HEK293 (cell line): ENCODE measurements around the gene INPP5D.

ENCODE experiments used
- CTCF ChIA-PET: fragments of 350-600 bp; formaldehyde crosslinking; extraction: SDS; loops from one replicate; lab custom pipeline; 2021; ENCODE audit warnings: antibody characterized with exemption; lab: Yijun Ruan, JAX
- POLR2A ChIA-PET: fragments of 300-600 bp; formaldehyde crosslinking; extraction: SDS; loops from one replicate; lab custom pipeline; 2020; ENCODE audit warnings: antibody characterized with exemption, inconsistent platforms; lab: Yijun Ruan, JAX
- H3K27ac ChIP-seq: fragments of 200-500 bp; sonication (Bioruptor generic); 2 replicates; pipeline ENCODE4 v1.5.1; 2014; ENCODE audit warnings: low read depth, low read length, control low read depth, inconsistent platforms; ENCODE audit errors: extremely low read depth
- H3K36me3 ChIP-seq, 2 experiments: fragments of 200-500 bp in 1 of 2; sonication (Bioruptor generic) in 1 of 2; 1 replicate in 1 of 2; 2 replicates in 1 of 2; pipeline ENCODE4 v1.5.1; 2014 to 2017; ENCODE audit warnings: inconsistent platforms in 2 of 2, low read length in 2 of 2; ENCODE audit not compliant: control insufficient read depth in 2 of 2, insufficient read depth in 1 of 2
- H3K4me1 ChIP-seq: fragments of 200-500 bp; sonication (Bioruptor generic); 2 replicates; pipeline ENCODE4 v1.5.1; 2014; ENCODE audit warnings: mild to moderate bottlenecking, low read length, inconsistent platforms; ENCODE audit not compliant: control insufficient read depth, insufficient read depth
- H3K4me3 ChIP-seq: 2 replicates; pipeline ENCODE4 v1.5.1; 2011; ENCODE audit warnings: low read depth, mild to moderate bottlenecking, control low read depth, low read length, moderate library complexity
- H3K9me3 ChIP-seq: fragments of 200-500 bp; sonication (Bioruptor generic); 2 replicates; pipeline ENCODE4 v1.5.1; 2014; ENCODE audit warnings: low read depth, low read length, inconsistent platforms; ENCODE audit not compliant: control insufficient read depth, insufficient read depth
- BCL11B ChIP-seq: fragments of 450-650 bp; formaldehyde crosslinking; IDR thresholded peaks from 2 replicates; pipeline ENCODE4 v1.5.1; 2016; ENCODE audit warnings: low read depth, missing biosample characterization, missing genetic modification characterization
- CTCF ChIP-seq: fragments of 450-650 bp; formaldehyde crosslinking; IDR thresholded peaks from 2 replicates; pipeline ENCODE4 v1.5.1; 2016; ENCODE audit warnings: missing biosample characterization, missing genetic modification characterization
- EGR2 ChIP-seq: fragments of 450-650 bp; formaldehyde crosslinking; IDR thresholded peaks from 2 replicates; pipeline ENCODE4 v1.5.1; 2016; ENCODE audit warnings: low read depth, missing biosample characterization, missing genetic modification characterization
- GLI4 ChIP-seq: fragments of 450-650 bp; formaldehyde crosslinking; IDR thresholded peaks from 2 replicates; pipeline ENCODE4 v1.5.1; 2016; ENCODE audit warnings: missing biosample characterization, missing genetic modification characterization
- HOXA7 ChIP-seq: sonication (generic); formaldehyde crosslinking; IDR thresholded peaks from 2 replicates; pipeline ENCODE4 v1.8.1; 2022; ENCODE audit warnings: missing genetic modification reagents, borderline replicate concordance
- IKZF3 ChIP-seq: fragments of 450-650 bp; IDR thresholded peaks from 2 replicates; pipeline ENCODE4 v1.5.0; 2018; ENCODE audit warnings: missing biosample characterization, mild to moderate bottlenecking, missing genetic modification characterization, moderate library complexity
- PRDM1 ChIP-seq: fragments of 450-650 bp; formaldehyde crosslinking; IDR thresholded peaks from 2 replicates; pipeline ENCODE4; 2016; ENCODE audit warnings: missing biosample characterization, missing genetic modification characterization
- PRDM6 ChIP-seq: fragments of 450-650 bp; formaldehyde crosslinking; IDR thresholded peaks from 2 replicates; pipeline ENCODE4 v1.5.1; 2017; ENCODE audit warnings: missing biosample characterization, missing genetic modification characterization
- SP2 ChIP-seq: fragments of 450-650 bp; formaldehyde crosslinking; IDR thresholded peaks from 2 replicates; pipeline ENCODE4 v1.5.1; 2016; ENCODE audit warnings: missing biosample characterization, missing genetic modification characterization
- TRIM28 ChIP-seq: IDR thresholded peaks from 2 replicates; pipeline ENCODE4 v1.6.1; 2011; ENCODE audit warnings: low read length, control low read depth, borderline replicate concordance
- WT1 ChIP-seq: fragments of 450-650 bp; formaldehyde crosslinking; IDR thresholded peaks from 2 replicates; pipeline ENCODE4 v1.5.1; 2016; ENCODE audit warnings: missing biosample characterization, missing genetic modification characterization
- ZBTB44 ChIP-seq: fragments of 450-650 bp; IDR thresholded peaks from 2 replicates; pipeline ENCODE4 v1.5.1; 2018; ENCODE audit warnings: missing biosample characterization, mild to moderate bottlenecking, missing genetic modification characterization
- ZNF121 ChIP-seq: fragments of 450-650 bp; formaldehyde crosslinking; IDR thresholded peaks from 2 replicates; pipeline ENCODE4 v1.5.1; 2016; ENCODE audit warnings: missing biosample characterization, missing genetic modification characterization
- ZNF175 ChIP-seq: fragments of 450-650 bp; formaldehyde crosslinking; IDR thresholded peaks from 2 replicates; pipeline ENCODE4 v1.5.1; 2016; ENCODE audit warnings: missing biosample characterization, missing genetic modification characterization
- ZNF302 ChIP-seq: fragments of 450-650 bp; formaldehyde crosslinking; IDR thresholded peaks from 2 replicates; pipeline ENCODE4 v1.5.1; 2016; ENCODE audit warnings: missing biosample characterization, missing genetic modification characterization, low read depth
- ZNF514 ChIP-seq: fragments of 450-650 bp; formaldehyde crosslinking; IDR thresholded peaks from 2 replicates; pipeline ENCODE4 v1.5.1; 2016; ENCODE audit warnings: missing biosample characterization, missing genetic modification characterization
- ZNF600 ChIP-seq: fragments of 450-650 bp; formaldehyde crosslinking; IDR thresholded peaks from 2 replicates; pipeline ENCODE4 v1.5.1; 2016; ENCODE audit warnings: missing biosample characterization, missing genetic modification characterization
- ZNF707 ChIP-seq: fragments of 450-650 bp; formaldehyde crosslinking; IDR thresholded peaks from 2 replicates; pipeline ENCODE4 v1.5.1; 2016; ENCODE audit warnings: missing biosample characterization, missing genetic modification characterization

The INPP5D gene

GRCh38 chr2:233107831-233108300 lies 47.7 kb downstream of the INPP5D start:
- H3K4me3 ChIP-seq, result no peak overlapping the region
- no peaks in the 10 kb centered on the region for H3K9me3 ChIP-seq
- no peaks in the 10 kb centered on the region for H3K4me1 ChIP-seq
- TF ChIP-seq ZNF121 (tag by site-specific recombination), result no peak
- TF ChIP-seq TRIM28, result no peak
- TF ChIP-seq ZNF600, result no peak
- no peak for TF ChIP-seq GLI4
- no peak for TF ChIP-seq IKZF3
- TF ChIP-seq PRDM6, result no peak
- TF ChIP-seq ZNF302, result no peak
- TF ChIP-seq ZNF514 (tag by site-specific recombination), result no peak
- no peak for TF ChIP-seq SP2 (tag by site-specific recombination)
- TF ChIP-seq ZBTB44 (tag by site-specific recombination), result no peak
- TF ChIP-seq EGR2 (tag by site-specific recombination), result no peak
- no peak for TF ChIP-seq HOXA7 (CRISPR knock-in tag)
- H3K36me3 ChIP-seq, result no peaks in the 10 kb centered on the region
- CTCF ChIA-PET, result no interaction called here
- no peak overlapping the region for H3K27ac ChIP-seq
- POLR2A ChIA-PET, result no interaction called here

- no peak overlapping the region for H3K27ac ChIP-seq
- ChIA-PET CTCF (interaction anchor here (0.5 kb wide), 1 partner anchor 55 kb away, joined by 3 read pairs; no protein-coding TSS in a partner anchor), POLR2A (no interaction called here)
Measured at GRCh38 chr2:233108611-233109490, 48.7 kb downstream of the INPP5D start.

GRCh38 chr2:233111427-233111826 lies 51.3 kb downstream of the INPP5D start:
- Histone ChIP-seq H3K27ac (no peak overlapping the region), H3K36me3 (no peaks in the 10 kb centered on the region), H3K4me1 (no peaks in the 10 kb centered on the region), H3K4me3 (no peak overlapping the region), H3K9me3 (no peaks in the 10 kb centered on the region)
- CTCF ChIA-PET, result no interaction called here
- POLR2A ChIA-PET, result no interaction called here
- TF ChIP-seq WT1 (tag by site-specific recombination), result no peak
- no peak for TF ChIP-seq ZNF175 (tag by site-specific recombination)
- no peak for TF ChIP-seq PRDM1
- no peak for TF ChIP-seq BCL11B (tag by site-specific recombination)
- TF ChIP-seq CTCF (tag by site-specific recombination), result no peak

More at GRCh38 chr2:233108611-233109490, 48.7 kb downstream of the INPP5D start:
- Histone ChIP-seq H3K36me3 (no peaks in the 10 kb centered on the region), H3K9me3 (no peaks in the 10 kb centered on the region), H3K4me1 (no peaks in the 10 kb centered on the region), H3K4me3 (no peak overlapping the region)
- no peak for TF ChIP-seq ZNF707
